ENCODE results near the gene PCYT1A. TPM values are rescaled to one million over a fixed set of nuclear protein-coding genes. Genes with fewer than 3 reads are reported as not detected.

Gene PCYT1A
- total and polyA plus RNA-seq, 2 donors (not counting 1 experiment from before 2014, with no cell fraction given) = 56.6 to 61.2 TPM

DNA sequence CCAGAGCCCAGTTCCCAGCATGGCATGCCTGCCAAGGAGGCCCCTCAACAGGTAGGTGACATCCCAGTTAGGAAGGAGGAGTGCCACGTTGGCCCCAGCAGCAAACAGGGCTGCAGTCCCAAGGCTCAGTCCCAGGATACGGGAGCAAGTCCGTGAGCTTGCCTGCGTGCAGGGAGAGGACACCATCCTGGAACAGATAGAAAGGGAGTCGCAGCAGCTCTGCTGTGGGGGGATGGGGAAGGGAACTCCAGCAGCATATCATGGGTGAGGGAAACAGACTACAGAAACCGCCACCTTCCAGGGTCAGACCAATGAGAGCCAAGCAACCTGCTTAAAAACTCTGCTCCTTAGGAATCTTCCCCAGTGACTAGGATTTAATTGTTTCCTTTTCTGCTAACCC, 39.9 kb upstream of the PCYT1A start:
- H3K9me3 Mint-ChIP-seq (ENCODE audit: insufficient read depth) = no peaks in the 10 kb centered on the region
- Histone ChIP-seq H4K20me1 (ENCODE audit: control insufficient read depth, insufficient read depth, low read length, poor library complexity, severe bottlenecking) (no peaks in the 10 kb centered on the region), H3K9me3 (ENCODE audit: control extremely low read depth in 1 of 3, control insufficient read depth in 2 of 3, insufficient read depth in 1 of 3, low read length in 2 of 3) (no peaks in the 10 kb centered on the region), H3K79me2 (ENCODE audit: control insufficient read depth, insufficient read depth, low read length) (no peaks in the 10 kb centered on the region), H3K27me3 (replicated peaks in 1 of 4; ENCODE audit: control extremely low read depth in 1 of 4, control insufficient read depth in 3 of 4, insufficient read depth in 4 of 4, low read length in 3 of 4) (no peaks in the 10 kb centered on the region), H3K27ac (ENCODE audit: low read length in 2 of 2) (no peak overlapping the region), H3K9ac (ENCODE audit: low read length) (no peak overlapping the region), H3K4me3 (ENCODE audit: control extremely low read depth in 1 of 5, extremely low read depth in 1 of 5, insufficient read depth in 1 of 5, low read depth in 2 of 5, low read length in 4 of 5) (no peak overlapping the region), H3K36me3 (replicated peaks in 1 of 2; ENCODE audit: control extremely low read depth in 1 of 2, control insufficient read depth in 1 of 2, extremely low read depth in 1 of 2, insufficient read depth in 2 of 2, low read length in 1 of 2) (no peaks in the 10 kb centered on the region), H3K4me1 (ENCODE audit: control insufficient read depth in 2 of 2, insufficient read depth in 2 of 2, low read length in 2 of 2) (no peaks in the 10 kb centered on the region), H2AFZ (ENCODE audit: insufficient read depth, low read depth, low read length, poor library complexity, severe bottlenecking) (no peak overlapping the region), H3K4me2 (replicated peaks; ENCODE audit: low read depth, low read length, poor library complexity, severe bottlenecking) (no peak overlapping the region)
- ATAC-seq (ENCODE audit: low read depth) (no peak), DNase-seq (no peak)
- no peak for TF ChIP-seq EZH2 (IDR thresholded peaks at IDR 0.05; ENCODE audit: borderline replicate concordance, insufficient read depth, low read depth, low read length, poor library complexity, severe bottlenecking)
- ChIA-PET CTCF (no interaction called here), POLR2A (no interaction called here)
- intact Hi-C loops (cut with micrococcal nuclease) = no loop called here
- H3K4me3 Mint-ChIP-seq = no peak overlapping the region
- H3K27me3 Mint-ChIP-seq = no peaks in the 10 kb centered on the region
- WGBS (ENCODE audit: insufficient coverage) = 95% methylated on average over 3 of the region's 6 CpGs
- no peak overlapping the region for H3K27ac Mint-ChIP-seq
- no peaks in the 10 kb centered on the region for H3K4me1 Mint-ChIP-seq

DNA sequence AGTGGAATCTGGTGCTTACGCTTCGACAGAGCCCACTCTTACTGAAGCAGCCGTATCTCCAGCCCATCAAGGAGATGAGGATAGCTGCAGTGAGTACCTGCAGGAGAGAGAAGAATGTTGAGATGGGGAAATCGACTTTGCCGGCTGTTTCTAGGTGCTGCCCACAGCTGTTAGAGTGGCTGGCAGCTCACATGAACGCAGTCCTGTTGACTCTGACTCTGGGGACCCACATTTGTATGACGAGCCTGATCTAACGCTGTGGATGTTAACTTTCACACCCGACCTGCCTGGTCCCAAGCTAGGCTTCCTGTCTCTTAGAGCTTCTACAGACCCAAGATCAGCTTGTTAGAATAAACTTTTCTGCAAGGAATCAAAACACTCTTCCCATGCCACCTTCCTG, 39.4 kb upstream of the PCYT1A start:
- Histone ChIP-seq H3K27ac (ENCODE audit: low read length in 2 of 2) (no peak overlapping the region), H3K79me2 (ENCODE audit: control insufficient read depth, insufficient read depth, low read length) (no peaks in the 10 kb centered on the region), H3K4me1 (ENCODE audit: control insufficient read depth in 2 of 2, insufficient read depth in 2 of 2, low read length in 2 of 2) (peaks cover 0 to under 1% of the 10 kb centered on the region in 2 donors), H3K9ac (ENCODE audit: low read length) (no peak overlapping the region), H3K9me3 (ENCODE audit: control extremely low read depth in 1 of 3, control insufficient read depth in 2 of 3, insufficient read depth in 1 of 3, low read length in 2 of 3) (no peaks in the 10 kb centered on the region), H4K20me1 (ENCODE audit: control insufficient read depth, insufficient read depth, low read length, poor library complexity, severe bottlenecking) (no peaks in the 10 kb centered on the region), H3K4me2 (replicated peaks; ENCODE audit: low read depth, low read length, poor library complexity, severe bottlenecking) (no peak overlapping the region), H3K4me3 (ENCODE audit: control extremely low read depth in 1 of 5, extremely low read depth in 1 of 5, insufficient read depth in 1 of 5, low read depth in 2 of 5, low read length in 4 of 5) (no peak overlapping the region), H3K36me3 (replicated peaks in 1 of 2; ENCODE audit: control extremely low read depth in 1 of 2, control insufficient read depth in 1 of 2, extremely low read depth in 1 of 2, insufficient read depth in 2 of 2, low read length in 1 of 2) (no peaks in the 10 kb centered on the region), H3K27me3 (replicated peaks in 1 of 4; ENCODE audit: control extremely low read depth in 1 of 4, control insufficient read depth in 3 of 4, insufficient read depth in 4 of 4, low read length in 3 of 4) (no peaks in the 10 kb centered on the region), H2AFZ (ENCODE audit: insufficient read depth, low read depth, low read length, poor library complexity, severe bottlenecking) (no peak overlapping the region)
- intact Hi-C loops (cut with micrococcal nuclease) = no loop called here
- H3K27me3 Mint-ChIP-seq = no peaks in the 10 kb centered on the region
- POLR2A ChIA-PET = interaction anchor here (0.6 kb wide), 1 partner anchor 16 kb away, joined by 3 read pairs; no protein-coding TSS in a partner anchor
- CTCF ChIA-PET = no interaction called here
- DNase-seq (no peak), ATAC-seq (ENCODE audit: low read depth) (no peak)
- no peaks in the 10 kb centered on the region for H3K9me3 Mint-ChIP-seq (ENCODE audit: insufficient read depth)
- 87% methylated on average over 9 of the region's 9 CpGs for WGBS (ENCODE audit: insufficient coverage)
- H3K4me3 Mint-ChIP-seq = no peak overlapping the region
- H3K27ac Mint-ChIP-seq = no peak overlapping the region
- no peak for TF ChIP-seq EZH2 (IDR thresholded peaks at IDR 0.05; ENCODE audit: borderline replicate concordance, insufficient read depth, low read depth, low read length, poor library complexity, severe bottlenecking)
- TF ChIP-seq, protein P1, sequence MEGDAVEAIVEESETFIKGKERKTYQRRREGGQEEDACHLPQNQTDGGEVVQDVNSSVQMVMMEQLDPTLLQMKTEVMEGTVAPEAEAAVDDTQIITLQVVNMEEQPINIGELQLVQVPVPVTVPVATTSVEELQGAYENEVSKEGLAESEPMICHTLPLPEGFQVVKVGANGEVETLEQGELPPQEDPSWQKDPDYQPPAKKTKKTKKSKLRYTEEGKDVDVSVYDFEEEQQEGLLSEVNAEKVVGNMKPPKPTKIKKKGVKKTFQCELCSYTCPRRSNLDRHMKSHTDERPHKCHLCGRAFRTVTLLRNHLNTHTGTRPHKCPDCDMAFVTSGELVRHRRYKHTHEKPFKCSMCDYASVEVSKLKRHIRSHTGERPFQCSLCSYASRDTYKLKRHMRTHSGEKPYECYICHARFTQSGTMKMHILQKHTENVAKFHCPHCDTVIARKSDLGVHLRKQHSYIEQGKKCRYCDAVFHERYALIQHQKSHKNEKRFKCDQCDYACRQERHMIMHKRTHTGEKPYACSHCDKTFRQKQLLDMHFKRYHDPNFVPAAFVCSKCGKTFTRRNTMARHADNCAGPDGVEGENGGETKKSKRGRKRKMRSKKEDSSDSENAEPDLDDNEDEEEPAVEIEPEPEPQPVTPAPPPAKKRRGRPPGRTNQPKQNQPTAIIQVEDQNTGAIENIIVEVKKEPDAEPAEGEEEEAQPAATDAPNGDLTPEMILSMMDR (IDR thresholded peaks at IDR 0.05) = no peak
- no peaks in the 10 kb centered on the region for H3K4me1 Mint-ChIP-seq

Measured in B cell (primary cell).